ENCODE data around the gene GSTT4.
"Not testable (repeated sequence)": the region's sequence is repeated elsewhere in the genome, so short reads cannot be mapped to it uniquely, and the experiment has no call there.

GSTT4 gene

GRCh38 chr22:23949764-23950163 lies 55.5 kb downstream of the GSTT4 start:
- not testable (repeated sequence) for DNase-seq
